GM18868 (cell line): ENCODE data around the gene TRAPPC4.
"Not testable (repeated sequence)": the region's sequence is repeated elsewhere in the genome, so short reads cannot be mapped to it uniquely, and the experiment has no call there.

Source experiments
- ATAC-seq: cut with Tn5 transposase; IDR thresholded peaks from one replicate; pipeline ENCODE4 v1.9.1; 2021; ENCODE audit warnings: mild to moderate bottlenecking, moderate library complexity; ENCODE audit not compliant: unreplicated experiment

Gene TRAPPC4

GRCh38 chr11:119012629-119013170 is 5.9 kb upstream of the TRAPPC4 start:
- no peak for ATAC-seq

- ATAC-seq = no peak
Measured at GRCh38 chr11:119014209-119014924, 4.2 kb upstream of the TRAPPC4 start.

- ATAC-seq = no peak
Measured at GRCh38 chr11:119015054-119015611, 3.4 kb upstream of the TRAPPC4 start.

- no peak for ATAC-seq
Measured at GRCh38 chr11:119016216-119017009, 2.2 kb upstream of the TRAPPC4 start.

- not testable (repeated sequence) for ATAC-seq
Measured at GRCh38 chr11:119017377-119017776, 1.2 kb upstream of the TRAPPC4 start.

GRCh38 chr11:119019996-119020395 is 1.4 kb downstream of the TRAPPC4 start:
- no peak for ATAC-seq

GRCh38 chr11:119021631-119022030 is 3.1 kb downstream of the TRAPPC4 start:
- no peak for ATAC-seq

GRCh38 chr11:119023741-119024140 is 5.2 kb downstream of the TRAPPC4 start:
- ATAC-seq = no peak

GRCh38 chr11:119024430-119025098 is 6.0 kb downstream of the TRAPPC4 start:
- no peak for ATAC-seq

- no peak for ATAC-seq
Measured at GRCh38 chr11:119025099-119025473, 6.5 kb downstream of the TRAPPC4 start.

- ATAC-seq = no peak
Measured at GRCh38 chr11:119025541-119025940, 7.0 kb downstream of the TRAPPC4 start.

GRCh38 chr11:119025978-119026766 is 7.6 kb downstream of the TRAPPC4 start:
- ATAC-seq = no peak

GRCh38 chr11:119026970-119027369 is 8.4 kb downstream of the TRAPPC4 start:
- no peak for ATAC-seq

GRCh38 chr11:119027561-119028345 is 9.2 kb downstream of the TRAPPC4 start:
- no peak for ATAC-seq

- no peak for ATAC-seq
Measured at GRCh38 chr11:119028346-119029068, 9.9 kb downstream of the TRAPPC4 start.

GRCh38 chr11:119029069-119029339 is 10.4 kb downstream of the TRAPPC4 start:
- no peak for ATAC-seq

GRCh38 chr11:119029340-119030028 is 10.9 kb downstream of the TRAPPC4 start:
- peak; percentile 20 for ATAC-seq

- ATAC-seq = peak; percentile 19
Measured at GRCh38 chr11:119030029-119030328, 11.4 kb downstream of the TRAPPC4 start.
